ENCODE results near the gene SCML1. TPM values are rescaled to one million over a fixed set of nuclear protein-coding genes. Genes with fewer than 3 reads are reported as not detected.

The SCML1 gene
- total and polyA plus RNA-seq, 9 of the 15 experiments (the other 6 are each of a cell fraction or from before 2014, with no cell fraction given), result 0.01 to 0.04 (median 0.04) TPM; not detected in 6

DNA sequence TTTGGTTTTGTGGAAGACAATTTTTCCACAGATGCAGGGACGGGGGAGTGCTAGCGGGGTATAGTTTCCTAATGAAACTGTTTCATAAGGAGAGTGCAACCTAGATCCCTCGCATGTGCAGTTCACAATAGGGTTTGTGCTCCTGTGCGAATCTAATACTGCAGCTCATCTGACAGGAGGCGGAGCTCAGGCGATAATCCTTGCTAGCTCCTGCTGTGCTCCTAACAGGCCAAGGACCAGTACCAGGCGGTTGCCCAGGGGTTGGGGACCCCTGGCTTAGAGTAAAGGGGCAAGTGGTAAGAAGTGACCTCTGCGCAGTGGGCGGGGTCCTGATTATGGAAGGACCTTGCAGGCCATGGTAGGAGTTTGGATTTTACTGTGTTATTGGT, 3.8 kb downstream of the SCML1 start (continued):
- TF ChIP-seq RBBP5 (IDR thresholded peaks at IDR 0.05; ENCODE audit: borderline replicate concordance, insufficient read depth, low read length, poor library complexity, severe bottlenecking) (no peak), POLR2B (IDR thresholded peaks at IDR 0.05; ENCODE audit: low read depth, partially characterized antibody) (no peak), ARNT (IDR thresholded peaks at IDR 0.05) (no peak)

DNA sequence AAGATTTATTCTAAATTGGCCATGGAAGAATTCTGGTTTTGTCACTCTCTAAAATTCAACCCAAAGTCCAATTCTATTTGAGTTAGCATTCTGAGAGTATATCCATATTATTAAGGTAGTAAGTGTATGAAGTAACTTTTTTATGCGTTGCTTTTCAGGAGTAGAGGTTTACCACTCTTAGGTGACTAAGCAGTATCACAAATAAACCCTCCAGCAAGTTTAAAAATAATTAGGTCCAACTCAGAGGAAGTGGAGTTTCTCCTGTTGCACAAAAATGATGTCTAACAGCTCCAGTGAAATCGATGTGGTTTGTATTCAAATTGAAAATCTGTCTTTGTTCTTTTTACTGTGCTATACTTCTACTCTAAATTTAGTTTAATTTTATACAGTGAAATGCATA, 6.6 kb downstream of the SCML1 start:
- intact Hi-C loops (cut with micrococcal nuclease), result no loop called here
- FAIRE-seq, result no peak
- H3K27ac ChIP-seq (ENCODE audit: extremely low read depth, low read depth, low read length), result no peak overlapping the region
- H3K4me1 ChIP-seq (replicated peaks in 1 of 2; ENCODE audit: control insufficient read depth in 2 of 2, insufficient read depth in 2 of 2, low read length in 2 of 2), result no peaks in the 10 kb centered on the region
- H3K27me3 ChIP-seq (ENCODE audit: control insufficient read depth in 2 of 2, insufficient read depth in 2 of 2, low read length in 2 of 2), result no peaks in the 10 kb centered on the region
- no peak for DNase-seq (ENCODE audit: extremely low read depth in 1 of 4, low spot score in 3 of 4)
- no peak overlapping the region for H3K4me2 ChIP-seq (ENCODE audit: insufficient read depth, low read length)
- BruUV-seq (replicated peaks), result no TSS peak
- no peaks in the 10 kb centered on the region for H3K36me3 ChIP-seq (ENCODE audit: control insufficient read depth, insufficient read depth, low read length)
- WGBS (ENCODE audit: insufficient coverage, low coverage, missing lambda C conversion rate), result 0% methylated on average over 2 of the region's 2 CpGs
- no peaks in the 10 kb centered on the region; the same call in 1 of the 2 replicates for H3K9me3 ChIP-seq (replicated peaks; ENCODE audit: control insufficient read depth, insufficient read depth, low read depth, low read length)
- no peak overlapping the region for H2AFZ ChIP-seq (ENCODE audit: low read depth, low read length)
- no peaks in the 10 kb centered on the region for H3K79me2 ChIP-seq (ENCODE audit: control insufficient read depth, insufficient read depth, low read length)
- POLR2A ChIA-PET, result interaction anchor here (0.6 kb wide), 2 partner anchors 62 to 89 kb away, joined by 3 read pairs; no protein-coding TSS in a partner anchor
- H3K9ac ChIP-seq (ENCODE audit: insufficient read depth in 1 of 2, low read depth in 2 of 2, low read length in 2 of 2), result no peak overlapping the region
- no peak overlapping the region for H3K4me3 ChIP-seq
- no peaks in the 10 kb centered on the region for H3K9me1 ChIP-seq (ENCODE audit: control insufficient read depth, insufficient read depth, low read length)
- in situ Hi-C loops (cut with MboI), result no loop called here
- CTCF ChIA-PET (ENCODE audit: low intra/inter-chr PET ratio), result no interaction called here
- no peak for ATAC-seq
- no peaks in the 10 kb centered on the region for H4K20me1 ChIP-seq (replicated peaks; ENCODE audit: control insufficient read depth, insufficient read depth, low read length)
- TF ChIP-seq, protein P1, sequence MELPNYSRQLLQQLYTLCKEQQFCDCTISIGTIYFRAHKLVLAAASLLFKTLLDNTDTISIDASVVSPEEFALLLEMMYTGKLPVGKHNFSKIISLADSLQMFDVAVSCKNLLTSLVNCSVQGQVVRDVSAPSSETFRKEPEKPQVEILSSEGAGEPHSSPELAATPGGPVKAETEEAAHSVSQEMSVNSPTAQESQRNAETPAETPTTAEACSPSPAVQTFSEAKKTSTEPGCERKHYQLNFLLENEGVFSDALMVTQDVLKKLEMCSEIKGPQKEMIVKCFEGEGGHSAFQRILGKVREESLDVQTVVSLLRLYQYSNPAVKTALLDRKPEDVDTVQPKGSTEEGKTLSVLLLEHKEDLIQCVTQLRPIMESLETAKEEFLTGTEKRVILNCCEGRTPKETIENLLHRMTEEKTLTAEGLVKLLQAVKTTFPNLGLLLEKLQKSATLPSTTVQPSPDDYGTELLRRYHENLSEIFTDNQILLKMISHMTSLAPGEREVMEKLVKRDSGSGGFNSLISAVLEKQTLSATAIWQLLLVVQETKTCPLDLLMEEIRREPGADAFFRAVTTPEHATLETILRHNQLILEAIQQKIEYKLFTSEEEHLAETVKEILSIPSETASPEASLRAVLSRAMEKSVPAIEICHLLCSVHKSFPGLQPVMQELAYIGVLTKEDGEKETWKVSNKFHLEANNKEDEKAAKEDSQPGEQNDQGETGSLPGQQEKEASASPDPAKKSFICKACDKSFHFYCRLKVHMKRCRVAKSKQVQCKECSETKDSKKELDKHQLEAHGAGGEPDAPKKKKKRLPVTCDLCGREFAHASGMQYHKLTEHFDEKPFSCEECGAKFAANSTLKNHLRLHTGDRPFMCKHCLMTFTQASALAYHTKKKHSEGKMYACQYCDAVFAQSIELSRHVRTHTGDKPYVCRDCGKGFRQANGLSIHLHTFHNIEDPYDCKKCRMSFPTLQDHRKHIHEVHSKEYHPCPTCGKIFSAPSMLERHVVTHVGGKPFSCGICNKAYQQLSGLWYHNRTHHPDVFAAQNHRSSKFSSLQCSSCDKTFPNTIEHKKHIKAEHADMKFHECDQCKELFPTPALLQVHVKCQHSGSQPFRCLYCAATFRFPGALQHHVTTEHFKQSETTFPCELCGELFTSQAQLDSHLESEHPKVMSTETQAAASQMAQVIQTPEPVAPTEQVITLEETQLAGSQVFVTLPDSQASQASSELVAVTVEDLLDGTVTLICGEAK (IDR thresholded peaks at IDR 0.05), result no peak
- TF ChIP-seq, protein P1 (CRISPR knock-in tag; IDR thresholded peaks at IDR 0.05), result no peak
- TF ChIP-seq, protein P2, sequence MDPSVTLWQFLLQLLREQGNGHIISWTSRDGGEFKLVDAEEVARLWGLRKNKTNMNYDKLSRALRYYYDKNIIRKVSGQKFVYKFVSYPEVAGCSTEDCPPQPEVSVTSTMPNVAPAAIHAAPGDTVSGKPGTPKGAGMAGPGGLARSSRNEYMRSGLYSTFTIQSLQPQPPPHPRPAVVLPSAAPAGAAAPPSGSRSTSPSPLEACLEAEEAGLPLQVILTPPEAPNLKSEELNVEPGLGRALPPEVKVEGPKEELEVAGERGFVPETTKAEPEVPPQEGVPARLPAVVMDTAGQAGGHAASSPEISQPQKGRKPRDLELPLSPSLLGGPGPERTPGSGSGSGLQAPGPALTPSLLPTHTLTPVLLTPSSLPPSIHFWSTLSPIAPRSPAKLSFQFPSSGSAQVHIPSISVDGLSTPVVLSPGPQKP (CRISPR knock-in tag; IDR thresholded peaks at IDR 0.05), result no peak
- TF ChIP-seq ILK (tag; IDR thresholded peaks at IDR 0.05; ENCODE audit: borderline replicate concordance, low read depth) (no peak), SAP30 (IDR thresholded peaks at IDR 0.05; ENCODE audit: borderline replicate concordance, insufficient read depth, low read depth, low read length, poor library complexity, severe bottlenecking) (no peak), PRPF4 (IDR thresholded peaks at IDR 0.05; ENCODE audit: insufficient read depth, low read depth, low read length, poor library complexity, severe bottlenecking) (no peak)

All from K562 (cell line).